Measurements from ENCODE around the gene PTPN1. TPM values are rescaled to one million over a fixed set of nuclear protein-coding genes. Genes with fewer than 3 reads are reported as not detected.

The PTPN1 gene
- total and polyA plus RNA-seq, 2 of the 13 experiments (the other 11 are each of a cell fraction or from before 2014, with no cell fraction given): 17.7 to 37.2 TPM

DNA sequence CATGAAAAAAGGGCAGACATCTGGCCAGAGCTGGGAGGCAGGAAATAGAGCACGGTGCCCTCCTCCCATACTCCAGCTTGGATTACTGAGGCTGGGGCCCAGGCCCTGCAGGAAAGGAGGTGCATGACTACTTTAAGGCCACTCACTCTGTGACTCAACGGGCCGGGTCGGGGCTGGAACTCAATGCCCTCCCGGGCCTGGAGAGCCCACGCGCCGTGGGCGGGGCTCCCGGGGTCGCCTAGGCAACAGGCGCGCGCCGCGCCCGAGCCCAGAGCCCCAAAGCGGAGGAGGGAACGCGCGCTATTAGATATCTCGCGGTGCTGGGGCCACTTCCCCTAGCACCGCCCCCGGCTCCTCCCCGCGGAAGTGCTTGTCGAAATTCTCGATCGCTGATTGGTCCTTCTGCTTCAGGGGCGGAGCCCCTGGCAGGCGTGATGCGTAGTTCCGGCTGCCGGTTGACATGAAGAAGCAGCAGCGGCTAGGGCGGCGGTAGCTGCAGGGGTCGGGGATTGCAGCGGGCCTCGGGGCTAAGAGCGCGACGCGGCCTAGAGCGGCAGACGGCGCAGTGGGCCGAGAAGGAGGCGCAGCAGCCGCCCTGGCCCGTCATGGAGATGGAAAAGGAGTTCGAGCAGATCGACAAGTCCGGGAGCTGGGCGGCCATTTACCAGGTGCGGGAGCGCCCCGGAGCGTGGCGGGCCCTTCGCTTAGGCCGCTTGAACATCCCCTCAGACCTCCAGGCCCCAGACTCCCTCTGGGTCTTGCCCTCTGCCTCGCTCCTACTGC, at the start of gene PTPN1 (continued):
- TF ChIP-seq PHF5A (CRISPR knock-in tag; IDR thresholded peaks at IDR 0.05; ENCODE audit: low read depth, unreplicated experiment) (peak; percentile 47), ELK4 (CRISPR knock-in tag; IDR thresholded peaks at IDR 0.05; ENCODE audit: borderline replicate concordance) (peak; percentile 76; the same call in 1 of the 2 replicates), PREB (CRISPR knock-in tag; IDR thresholded peaks at IDR 0.05) (peak; percentile 72; the same call in 1 of the 2 replicates), NCOA1 (CRISPR knock-in tag; IDR thresholded peaks at IDR 0.05) (no peak; the same call in 1 of the 2 replicates), TEAD2 (CRISPR knock-in tag; IDR thresholded peaks at IDR 0.05) (no peak; the same call in 1 of the 2 replicates), ZNF605 (CRISPR knock-in tag; IDR thresholded peaks at IDR 0.05) (peak; percentile 98), NFYB (CRISPR knock-in tag; IDR thresholded peaks at IDR 0.05) (peak; percentile 89), ZFP41 (CRISPR knock-in tag; IDR thresholded peaks at IDR 0.05; ENCODE audit: borderline replicate concordance) (no peak; the same call in none of the 2 replicates), ZBTB42 (CRISPR knock-in tag; IDR thresholded peaks at IDR 0.05) (peak; percentile 93), SKI (IDR thresholded peaks at IDR 0.05; ENCODE audit: partially characterized antibody) (peak; percentile 18), ZNF703 (CRISPR knock-in tag; IDR thresholded peaks at IDR 0.05; ENCODE audit: borderline replicate concordance) (peak; percentile 77), ZFYVE20 (CRISPR knock-in tag; IDR thresholded peaks at IDR 0.05; ENCODE audit: borderline replicate concordance, low read depth) (0 out of 2 replicates have a peak, but pooled peaks have one; percentile 43), ATF3 (CRISPR knock-in tag; IDR thresholded peaks at IDR 0.05) (peak; percentile 65), HOXA3 (CRISPR knock-in tag; IDR thresholded peaks at IDR 0.05) (peak; percentile 86), ZNF547 (CRISPR knock-in tag; IDR thresholded peaks at IDR 0.05) (peak; percentile 71)
- TF ChIP-seq, protein P1, sequence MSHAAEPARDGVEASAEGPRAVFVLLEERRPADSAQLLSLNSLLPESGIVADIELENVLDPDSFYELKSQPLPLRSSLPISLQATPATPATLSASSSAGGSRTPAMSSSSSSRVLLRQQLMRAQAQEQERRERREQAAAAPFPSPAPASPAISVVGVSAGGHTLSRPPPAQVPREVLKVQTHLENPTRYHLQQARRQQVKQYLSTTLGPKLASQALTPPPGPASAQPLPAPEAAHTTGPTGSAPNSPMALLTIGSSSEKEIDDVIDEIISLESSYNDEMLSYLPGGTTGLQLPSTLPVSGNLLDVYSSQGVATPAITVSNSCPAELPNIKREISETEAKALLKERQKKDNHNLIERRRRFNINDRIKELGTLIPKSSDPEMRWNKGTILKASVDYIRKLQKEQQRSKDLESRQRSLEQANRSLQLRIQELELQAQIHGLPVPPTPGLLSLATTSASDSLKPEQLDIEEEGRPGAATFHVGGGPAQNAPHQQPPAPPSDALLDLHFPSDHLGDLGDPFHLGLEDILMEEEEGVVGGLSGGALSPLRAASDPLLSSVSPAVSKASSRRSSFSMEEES (CRISPR knock-in tag; IDR thresholded peaks at IDR 0.05): peak; percentile 40; the same call in 1 of the 2 replicates
